HepG2 (cell line): Measurements from ENCODE around the gene NPHS1. TPM values are rescaled to one million over a fixed set of nuclear protein-coding genes. Genes with fewer than 3 reads are reported as not detected.

ENCODE experiments used
- ARID4A ChIP-seq: sonication (generic); formaldehyde crosslinking; IDR thresholded peaks from 2 replicates; pipeline ENCODE4 v1.5.0; 2020; ENCODE audit warnings: mild to moderate bottlenecking, missing genetic modification reagents, borderline replicate concordance
- ATM ChIP-seq: fragments of 450-650 bp; IDR thresholded peaks from 2 replicates; pipeline ENCODE4 v1.7.1; 2017; ENCODE audit warnings: mild to moderate bottlenecking, borderline replicate concordance
- DZIP1 ChIP-seq: sonication (generic); formaldehyde crosslinking; IDR thresholded peaks from 2 replicates; pipeline ENCODE4 v1.5.0; 2020; ENCODE audit warnings: mild to moderate bottlenecking, missing genetic modification reagents
- KDM5B ChIP-seq: sonication (generic); formaldehyde crosslinking; IDR thresholded peaks from 2 replicates; pipeline ENCODE4 v1.4.0; 2020; ENCODE audit warnings: missing genetic modification reagents, mild to moderate bottlenecking, borderline replicate concordance
- MAFF ChIP-seq: IDR thresholded peaks from 2 replicates; pipeline ENCODE4 v1.6.1; 2011; ENCODE audit warnings: low read depth, low read length, improper control_type of control experiment
- RFXAP ChIP-seq: sonication (generic); formaldehyde crosslinking; IDR thresholded peaks from 2 replicates; pipeline ENCODE4 v1.4.0; 2020; ENCODE audit warnings: missing genetic modification reagents, borderline replicate concordance
- TBX2 ChIP-seq: sonication (generic); formaldehyde crosslinking; IDR thresholded peaks from 2 replicates; pipeline ENCODE4 v1.5.0; 2020; ENCODE audit warnings: missing genetic modification reagents, mild to moderate bottlenecking, borderline replicate concordance
- ZNF10 ChIP-seq: sonication (generic); formaldehyde crosslinking; IDR thresholded peaks from 2 replicates; pipeline ENCODE4 v1.4.0; 2020; ENCODE audit warnings: mild to moderate bottlenecking, low read depth, missing genetic modification reagents, borderline replicate concordance
- ZNF460 ChIP-seq: sonication (generic); formaldehyde crosslinking; IDR thresholded peaks from 2 replicates; pipeline ENCODE4 v1.5.1; 2020; ENCODE audit warnings: missing genetic modification reagents, mild to moderate bottlenecking, borderline replicate concordance
- ZNF501 ChIP-seq: sonication (generic); formaldehyde crosslinking; IDR thresholded peaks from 2 replicates; pipeline ENCODE4 v1.5.1; 2020; ENCODE audit warnings: mild to moderate bottlenecking, moderate library complexity, missing genetic modification reagents
- ZNF550 ChIP-seq: sonication (generic); formaldehyde crosslinking; IDR thresholded peaks from 2 replicates; pipeline ENCODE4 v1.4.0; 2020; ENCODE audit warnings: mild to moderate bottlenecking, missing genetic modification reagents, borderline replicate concordance
- ZNF766 ChIP-seq: sonication (generic); formaldehyde crosslinking; IDR thresholded peaks from 2 replicates; pipeline ENCODE4 v1.5.0; 2020; ENCODE audit warnings: missing genetic modification reagents, borderline replicate concordance
- polyA plus RNA-seq, 8 experiments: library from polyadenylated mRNA; depleted of rRNA in 3 of 8; stranded (reverse) in 7 of 8; unstranded in 1 of 8; fragments of >200 nt; fragmentation: Illumina TruSeq in 4 of 8; extraction: Trizol in 4 of 8; gene quantifications; 2 replicates each; pipeline versions ENCODE4 v1.2.1 to v1.2.3, GENCODE V29; 2011 to 2016; ENCODE audit warnings: low read depth in 4 of 8, missing spikeins in 1 of 8, mixed read lengths in 1 of 8; ENCODE audit not compliant: insufficient read depth in 1 of 8
- total RNA-seq, 5 experiments: library from RNA; depleted of rRNA; stranded (reverse); fragments of >200 nt; fragmentation: Illumina TruSeq; extraction: Trizol; gene quantifications; 2 replicates each; pipeline ENCODE4 v1.2.3, GENCODE V29; 2016; ENCODE audit warnings: low read depth in 1 of 5
- TF ChIP-seq, protein P1 (sequence below): sonication (generic); formaldehyde crosslinking; IDR thresholded peaks from 2 replicates; pipeline ENCODE4 v1.4.0; 2020; ENCODE audit warnings: mild to moderate bottlenecking, missing genetic modification reagents, borderline replicate concordance
- TF ChIP-seq, protein P2 (sequence below): sonication (generic); formaldehyde crosslinking; IDR thresholded peaks from 2 replicates; pipeline ENCODE4; 2020; ENCODE audit warnings: missing genetic modification reagents, mild to moderate bottlenecking, borderline replicate concordance

Gene NPHS1
- total and polyA plus RNA-seq, 2 of the 13 experiments (the other 11 are each of a cell fraction or from before 2014, with no cell fraction given), result not detected

DNA sequence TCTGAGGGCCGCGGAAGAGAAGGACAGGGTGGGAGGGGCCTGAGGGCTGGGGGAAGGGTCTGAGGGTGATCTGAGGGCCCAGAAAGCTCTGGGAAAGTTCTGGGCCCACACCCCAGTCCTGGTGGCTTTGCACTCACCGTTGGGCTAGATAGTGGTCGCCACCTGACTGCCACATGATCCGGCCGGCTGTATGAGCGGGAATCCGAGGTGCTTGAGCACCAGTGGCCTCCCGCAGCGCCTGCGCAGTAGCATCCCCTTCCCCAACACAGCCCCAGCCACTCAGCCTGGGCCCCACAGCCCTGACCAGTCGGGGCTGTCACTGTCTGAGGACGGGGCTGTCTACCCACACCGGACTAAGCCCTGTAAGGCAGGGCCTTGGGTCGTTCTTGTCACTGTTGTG is 54.6 kb downstream of the NPHS1 start (continued):
- TF ChIP-seq DZIP1 (0 out of 2 replicates have a peak, but pooled peaks have one; percentile 75), ARID4A (CRISPR knock-in tag) (no peak), ZNF766 (CRISPR knock-in tag) (no peak), RFXAP (0 out of 2 replicates have a peak, but pooled peaks have one; percentile 35), ZNF460 (CRISPR knock-in tag) (no peak), ZNF501 (CRISPR knock-in tag) (peak; percentile 46), TBX2 (CRISPR knock-in tag) (peak; percentile 49; the same call in 1 of the 2 replicates), KDM5B (CRISPR knock-in tag) (peak; percentile 77; the same call in 1 of the 2 replicates), MAFF (no peak), ATM (no peak), ZNF550 (no peak), ZNF10 (no peak)
- TF ChIP-seq, protein P1, sequence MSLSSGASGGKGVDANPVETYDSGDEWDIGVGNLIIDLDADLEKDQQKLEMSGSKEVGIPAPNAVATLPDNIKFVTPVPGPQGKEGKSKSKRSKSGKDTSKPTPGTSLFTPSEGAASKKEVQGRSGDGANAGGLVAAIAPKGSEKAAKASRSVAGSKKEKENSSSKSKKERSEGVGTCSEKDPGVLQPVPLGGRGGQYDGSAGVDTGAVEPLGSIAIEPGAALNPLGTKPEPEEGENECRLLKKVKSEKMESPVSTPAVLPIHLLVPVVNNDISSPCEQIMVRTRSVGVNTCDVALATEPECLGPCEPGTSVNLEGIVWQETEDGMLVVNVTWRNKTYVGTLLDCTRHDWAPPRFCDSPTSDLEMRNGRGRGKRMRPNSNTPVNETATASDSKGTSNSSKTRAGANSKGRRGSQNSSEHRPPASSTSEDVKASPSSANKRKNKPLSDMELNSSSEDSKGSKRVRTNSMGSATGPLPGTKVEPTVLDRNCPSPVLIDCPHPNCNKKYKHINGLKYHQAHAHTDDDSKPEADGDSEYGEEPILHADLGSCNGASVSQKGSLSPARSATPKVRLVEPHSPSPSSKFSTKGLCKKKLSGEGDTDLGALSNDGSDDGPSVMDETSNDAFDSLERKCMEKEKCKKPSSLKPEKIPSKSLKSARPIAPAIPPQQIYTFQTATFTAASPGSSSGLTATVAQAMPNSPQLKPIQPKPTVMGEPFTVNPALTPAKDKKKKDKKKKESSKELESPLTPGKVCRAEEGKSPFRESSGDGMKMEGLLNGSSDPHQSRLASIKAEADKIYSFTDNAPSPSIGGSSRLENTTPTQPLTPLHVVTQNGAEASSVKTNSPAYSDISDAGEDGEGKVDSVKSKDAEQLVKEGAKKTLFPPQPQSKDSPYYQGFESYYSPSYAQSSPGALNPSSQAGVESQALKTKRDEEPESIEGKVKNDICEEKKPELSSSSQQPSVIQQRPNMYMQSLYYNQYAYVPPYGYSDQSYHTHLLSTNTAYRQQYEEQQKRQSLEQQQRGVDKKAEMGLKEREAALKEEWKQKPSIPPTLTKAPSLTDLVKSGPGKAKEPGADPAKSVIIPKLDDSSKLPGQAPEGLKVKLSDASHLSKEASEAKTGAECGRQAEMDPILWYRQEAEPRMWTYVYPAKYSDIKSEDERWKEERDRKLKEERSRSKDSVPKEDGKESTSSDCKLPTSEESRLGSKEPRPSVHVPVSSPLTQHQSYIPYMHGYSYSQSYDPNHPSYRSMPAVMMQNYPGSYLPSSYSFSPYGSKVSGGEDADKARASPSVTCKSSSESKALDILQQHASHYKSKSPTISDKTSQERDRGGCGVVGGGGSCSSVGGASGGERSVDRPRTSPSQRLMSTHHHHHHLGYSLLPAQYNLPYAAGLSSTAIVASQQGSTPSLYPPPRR (CRISPR knock-in tag), result no peak
- TF ChIP-seq, protein P2, sequence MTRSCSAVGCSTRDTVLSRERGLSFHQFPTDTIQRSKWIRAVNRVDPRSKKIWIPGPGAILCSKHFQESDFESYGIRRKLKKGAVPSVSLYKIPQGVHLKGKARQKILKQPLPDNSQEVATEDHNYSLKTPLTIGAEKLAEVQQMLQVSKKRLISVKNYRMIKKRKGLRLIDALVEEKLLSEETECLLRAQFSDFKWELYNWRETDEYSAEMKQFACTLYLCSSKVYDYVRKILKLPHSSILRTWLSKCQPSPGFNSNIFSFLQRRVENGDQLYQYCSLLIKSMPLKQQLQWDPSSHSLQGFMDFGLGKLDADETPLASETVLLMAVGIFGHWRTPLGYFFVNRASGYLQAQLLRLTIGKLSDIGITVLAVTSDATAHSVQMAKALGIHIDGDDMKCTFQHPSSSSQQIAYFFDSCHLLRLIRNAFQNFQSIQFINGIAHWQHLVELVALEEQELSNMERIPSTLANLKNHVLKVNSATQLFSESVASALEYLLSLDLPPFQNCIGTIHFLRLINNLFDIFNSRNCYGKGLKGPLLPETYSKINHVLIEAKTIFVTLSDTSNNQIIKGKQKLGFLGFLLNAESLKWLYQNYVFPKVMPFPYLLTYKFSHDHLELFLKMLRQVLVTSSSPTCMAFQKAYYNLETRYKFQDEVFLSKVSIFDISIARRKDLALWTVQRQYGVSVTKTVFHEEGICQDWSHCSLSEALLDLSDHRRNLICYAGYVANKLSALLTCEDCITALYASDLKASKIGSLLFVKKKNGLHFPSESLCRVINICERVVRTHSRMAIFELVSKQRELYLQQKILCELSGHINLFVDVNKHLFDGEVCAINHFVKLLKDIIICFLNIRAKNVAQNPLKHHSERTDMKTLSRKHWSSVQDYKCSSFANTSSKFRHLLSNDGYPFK, result no peak
